HG03565 (cell line): ENCODE data around the gene MAN2B2.
"Not testable (repeated sequence)": the region's sequence is repeated elsewhere in the genome, so short reads cannot be mapped to it uniquely, and the experiment has no call there.

ENCODE experiments used
- ATAC-seq: cut with Tn5 transposase; IDR thresholded peaks from one replicate; pipeline ENCODE4 v1.9.1; 2021; ENCODE audit warnings: mild to moderate bottlenecking, moderate library complexity; ENCODE audit not compliant: unreplicated experiment

Gene MAN2B2

DNA sequence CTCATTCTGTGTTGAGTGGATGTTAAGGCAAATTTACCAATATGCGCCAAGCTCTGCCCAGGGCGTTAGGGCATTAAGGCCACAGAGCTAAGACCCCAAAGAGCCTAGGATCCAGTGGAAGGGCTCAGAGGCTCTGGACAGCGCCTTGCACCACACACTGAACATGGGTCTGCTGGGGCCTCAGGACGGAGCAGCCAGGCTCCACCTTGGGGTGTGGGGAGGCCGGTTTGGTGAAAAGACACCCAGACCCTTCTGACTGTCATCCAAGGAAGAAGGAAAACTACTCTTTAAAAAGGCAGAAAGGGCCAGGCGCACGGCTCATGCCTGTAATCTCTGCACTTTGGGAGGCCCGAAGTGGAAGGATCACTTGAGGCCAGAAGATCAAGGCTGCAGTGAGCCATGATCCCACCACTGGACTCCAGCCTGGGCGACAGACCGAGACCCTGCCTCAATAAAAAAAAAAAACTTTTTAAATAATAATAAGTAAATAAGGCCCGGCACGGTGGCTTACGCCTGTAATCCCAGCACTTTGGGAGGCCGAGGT is 64.2 kb downstream of the MAN2B2 start:
- no peak for ATAC-seq

DNA sequence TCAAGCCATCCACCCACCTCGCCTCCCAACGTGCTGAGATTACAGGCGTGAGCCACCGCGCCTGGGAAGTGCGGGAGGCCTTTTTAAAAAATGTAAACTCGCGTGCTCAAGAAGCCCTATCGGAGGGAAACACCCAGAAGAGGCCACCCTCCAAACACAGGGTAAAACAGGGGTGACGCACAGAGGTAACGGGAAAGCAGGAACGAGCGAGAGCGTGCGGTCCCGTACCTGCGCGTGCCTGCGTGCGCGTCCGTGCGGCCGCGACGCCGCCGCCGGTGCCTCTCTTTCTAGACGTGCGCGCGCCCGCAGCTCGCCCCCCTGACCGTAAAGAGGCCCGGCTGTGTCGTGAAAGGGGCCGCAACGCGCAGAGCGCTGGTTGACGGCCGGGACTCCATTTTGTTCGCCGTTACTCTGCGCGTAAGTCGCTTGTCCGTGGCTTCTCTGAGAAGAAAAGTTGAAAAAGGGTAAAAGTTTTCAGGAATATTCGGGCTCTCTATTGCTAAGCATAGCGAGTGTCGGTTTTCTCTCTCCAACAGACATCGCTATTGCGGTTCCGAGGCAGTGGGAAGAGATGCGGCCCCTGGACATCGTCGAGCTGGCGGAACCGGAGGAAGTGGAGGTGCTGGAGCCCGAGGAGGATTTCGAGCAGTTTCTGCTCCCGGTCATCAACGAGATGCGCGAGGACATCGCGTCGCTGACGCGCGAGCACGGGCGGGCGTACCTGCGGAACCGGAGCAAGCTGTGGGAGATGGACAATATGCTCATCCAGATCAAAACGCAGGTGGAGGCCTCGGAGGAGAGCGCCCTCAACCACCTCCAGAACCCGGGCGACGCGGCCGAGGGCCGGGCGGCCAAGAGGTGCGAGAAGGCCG is 65.5 kb downstream of the MAN2B2 start, which contains the start of gene MRFAP1:
TSS of gene MRFAP1 (plus strand) at position 394 of the 872 bp plus-strand sequence. CDS start at position 572, 178 bp downstream.
- ATAC-seq, result peak; percentile 85

DNA sequence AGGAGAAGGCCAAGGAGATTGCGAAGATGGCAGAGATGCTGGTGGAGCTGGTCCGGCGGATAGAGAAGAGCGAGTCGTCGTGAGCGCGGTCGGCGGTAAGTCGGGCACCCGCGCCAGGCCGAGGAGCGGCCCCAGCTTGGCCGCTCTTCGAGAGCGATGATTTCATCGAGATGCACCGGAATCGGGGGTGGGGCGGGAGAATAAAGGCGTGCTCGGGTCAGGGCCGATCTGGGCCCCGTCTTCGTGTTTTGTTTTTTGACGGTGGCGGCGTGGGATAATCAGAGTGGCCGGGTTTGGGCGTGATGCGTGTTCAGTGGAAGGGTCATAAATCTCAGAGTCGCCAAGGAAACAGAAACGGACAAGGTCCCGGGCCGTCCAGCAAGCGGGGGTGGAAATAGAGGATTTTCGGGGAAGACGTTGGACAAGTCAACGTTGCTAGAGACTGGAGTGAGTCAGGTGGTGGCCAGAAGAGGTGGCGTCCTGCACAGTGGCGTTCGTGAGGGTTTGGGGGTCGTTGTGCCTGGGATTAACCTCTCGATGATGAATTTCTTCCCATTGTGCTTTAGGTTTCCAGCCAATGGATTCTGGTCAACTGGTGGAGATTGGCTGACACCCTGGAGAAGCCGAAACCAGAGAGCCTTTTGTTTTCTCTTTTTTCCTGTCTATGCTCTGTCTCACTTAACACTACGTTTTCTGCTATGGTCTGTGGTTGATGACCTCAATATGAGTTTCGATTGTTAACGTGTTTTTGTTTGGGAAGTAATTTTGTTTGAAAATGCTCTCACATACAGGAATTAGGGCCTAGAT is 66.4 kb downstream of the MAN2B2 start:
- peak; percentile 3 for ATAC-seq

DNA sequence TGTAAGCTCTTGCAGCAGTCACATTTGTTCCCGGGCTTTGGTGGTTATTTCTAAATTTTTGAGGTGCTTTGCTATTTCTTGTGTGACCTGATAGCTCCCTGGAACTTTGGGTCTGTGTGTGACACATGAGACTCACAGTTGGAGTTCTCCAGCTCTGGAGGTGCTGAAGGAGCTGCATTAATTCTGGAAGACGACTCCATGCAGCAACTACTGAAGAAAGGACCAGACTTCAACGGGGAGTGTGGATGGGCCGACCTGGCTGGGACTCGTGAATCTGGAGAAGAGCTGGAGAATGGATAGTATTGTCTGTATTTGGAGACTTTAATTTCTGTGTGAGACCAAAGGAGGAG is 67.0 kb downstream of the MAN2B2 start:
- ATAC-seq, result no peak

DNA sequence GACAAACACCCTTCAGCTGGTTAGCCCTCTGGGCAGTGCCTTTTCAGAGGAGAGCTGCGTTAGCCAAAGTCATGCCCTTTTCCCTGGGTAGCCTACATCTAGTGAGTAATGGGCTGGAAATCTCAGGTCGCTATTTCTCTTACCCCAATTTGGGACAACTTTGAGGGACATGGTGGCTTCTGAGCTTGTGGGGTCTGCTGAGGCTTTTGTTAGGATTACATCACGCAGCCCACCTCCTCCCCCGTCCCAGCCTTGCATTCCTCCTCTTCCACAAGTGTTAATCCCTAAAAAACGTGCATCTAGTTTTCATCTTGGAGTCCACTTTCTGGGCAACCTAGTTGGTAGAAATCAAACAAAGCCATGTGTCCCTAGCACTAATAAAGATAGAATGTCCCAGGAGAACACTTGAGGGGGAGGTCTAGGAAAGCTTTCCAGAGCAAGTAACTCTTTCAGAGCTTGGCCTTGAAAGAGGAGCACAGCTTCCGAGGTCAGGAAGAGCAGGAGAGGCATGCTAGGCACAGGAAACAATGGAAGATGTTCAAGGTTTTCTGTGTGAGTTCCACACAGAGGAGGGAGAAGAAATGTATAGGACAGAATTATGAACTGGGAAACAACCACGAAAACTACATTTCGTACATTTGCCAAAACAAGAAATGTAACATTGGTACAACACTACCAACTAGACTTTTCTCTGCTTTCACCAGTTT is 68.3 kb downstream of the MAN2B2 start:
- ATAC-seq, result no peak

DNA sequence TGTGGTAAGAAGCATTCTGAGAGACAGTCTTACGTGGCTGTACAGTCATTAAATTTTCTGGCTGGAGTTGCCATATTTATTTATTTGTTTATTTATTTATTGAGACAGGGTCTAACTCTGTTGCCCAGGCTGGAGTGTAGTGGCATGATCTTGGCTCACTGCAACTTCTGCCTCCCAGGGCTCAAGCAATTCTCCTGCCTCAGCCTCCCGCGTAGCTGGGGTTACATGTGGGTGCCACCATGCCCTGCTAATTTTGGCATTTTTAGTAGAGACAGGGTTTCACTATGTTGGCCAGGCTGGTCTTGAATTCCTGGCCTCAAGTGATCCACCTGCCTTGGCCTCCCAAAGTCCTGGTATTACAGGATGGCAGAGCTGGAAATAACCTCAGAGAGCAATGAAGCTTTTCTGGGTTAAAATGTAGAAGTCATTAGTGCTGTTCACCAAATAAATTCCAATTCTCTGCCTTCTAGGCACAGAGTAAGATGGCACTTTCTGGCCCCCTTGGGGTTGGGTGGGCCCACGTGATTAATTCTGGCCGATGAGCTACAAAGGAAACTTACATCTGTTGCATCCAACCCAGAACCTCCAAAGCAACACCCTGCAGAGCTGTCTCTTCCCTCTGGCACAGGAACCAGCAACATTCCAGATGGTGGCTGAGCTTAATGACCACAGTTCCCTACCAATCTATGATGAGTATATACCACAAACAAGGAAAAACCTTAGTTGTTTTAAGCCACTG is 70.0 kb downstream of the MAN2B2 start:
- ATAC-seq, result no peak

DNA sequence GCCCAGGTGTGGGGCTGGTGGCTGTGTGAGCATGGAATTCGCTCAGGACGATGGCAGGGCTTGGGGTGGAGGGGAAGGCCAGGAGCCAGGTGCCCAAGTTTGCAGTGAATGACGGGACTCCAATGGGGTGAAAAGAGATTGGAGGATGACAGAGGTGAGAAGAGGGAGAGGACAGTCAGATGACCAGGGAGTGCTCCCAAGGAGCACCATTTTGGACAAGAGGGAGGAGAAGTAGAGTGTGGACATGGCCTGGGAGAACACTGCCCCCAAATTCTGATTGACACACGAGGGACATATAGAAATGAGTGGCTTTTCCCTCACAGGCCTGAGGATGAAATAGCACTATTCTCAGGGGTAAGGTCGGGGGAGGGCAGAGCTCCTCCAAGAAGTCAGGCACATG is 72.2 kb downstream of the MAN2B2 start:
- no peak for ATAC-seq

DNA sequence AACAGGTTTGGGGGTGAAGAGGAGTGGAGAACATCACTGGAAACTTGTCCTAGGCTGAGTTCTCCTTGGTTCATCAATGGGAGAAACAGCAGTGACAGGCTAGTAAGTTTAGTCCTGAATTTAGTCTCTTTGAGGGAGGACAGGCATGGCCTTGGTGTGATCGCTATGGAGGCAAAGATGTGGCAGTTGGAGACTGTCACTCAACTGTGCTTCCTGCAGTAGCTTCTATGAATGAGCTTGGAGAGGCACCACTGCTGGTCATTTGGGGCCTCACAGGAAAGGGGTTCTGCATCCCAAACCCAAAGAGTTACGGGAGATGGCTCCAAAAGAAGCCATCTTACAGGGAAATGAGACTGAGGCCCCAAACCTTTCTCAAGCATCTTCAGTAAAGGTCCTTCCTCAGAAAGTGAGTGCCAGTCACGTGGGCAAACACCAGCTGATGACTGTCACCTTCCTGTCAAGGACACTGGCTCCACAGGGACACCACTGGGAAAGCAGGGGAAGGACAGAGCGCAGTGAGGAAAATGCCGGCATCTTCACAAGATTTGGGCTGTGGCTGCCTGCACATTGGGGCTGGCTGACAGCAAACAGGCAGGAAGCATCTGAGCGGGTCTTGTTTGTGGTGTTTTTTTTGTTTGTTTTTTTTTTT is 72.7 kb downstream of the MAN2B2 start:
- no peak for ATAC-seq

DNA sequence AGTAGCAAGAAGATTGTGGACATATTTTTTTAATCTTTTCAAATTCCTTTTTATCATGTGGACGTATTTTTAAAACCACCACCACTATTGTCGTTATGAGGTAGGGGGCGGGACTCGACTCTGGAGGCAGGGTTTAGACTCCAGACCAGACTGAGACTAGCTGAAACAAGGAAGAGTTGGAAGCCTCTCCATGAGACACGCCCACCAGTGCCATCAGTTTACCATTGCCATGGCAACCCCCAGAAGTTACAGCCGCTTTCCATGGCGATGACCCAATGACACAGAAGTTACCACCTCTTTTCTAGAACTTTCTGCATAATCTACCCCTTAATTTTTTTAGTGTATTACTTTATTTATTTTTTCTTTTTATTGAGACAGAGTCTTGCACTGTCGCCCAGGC is 74.2 kb downstream of the MAN2B2 start:
- ATAC-seq, result no peak

DNA sequence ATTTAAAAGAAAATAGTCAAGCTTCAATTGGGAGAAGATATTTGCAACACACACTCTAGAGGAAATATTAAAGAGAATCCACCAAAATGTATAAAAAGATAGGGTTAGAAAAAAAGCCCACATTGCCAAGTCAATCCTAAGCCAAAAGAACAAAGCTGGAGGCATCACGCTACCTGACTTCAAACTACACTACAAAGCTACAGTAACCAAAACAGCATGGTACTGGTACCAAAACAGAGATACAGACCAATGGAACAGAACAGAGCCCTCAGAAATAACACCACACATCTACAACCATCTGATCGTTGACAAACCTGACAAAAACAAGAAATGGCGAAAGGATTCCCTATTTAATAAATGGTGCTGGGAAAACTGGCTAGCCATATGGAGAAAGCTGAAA is 79.2 kb downstream of the MAN2B2 start:
- ATAC-seq, result not testable (repeated sequence)

DNA sequence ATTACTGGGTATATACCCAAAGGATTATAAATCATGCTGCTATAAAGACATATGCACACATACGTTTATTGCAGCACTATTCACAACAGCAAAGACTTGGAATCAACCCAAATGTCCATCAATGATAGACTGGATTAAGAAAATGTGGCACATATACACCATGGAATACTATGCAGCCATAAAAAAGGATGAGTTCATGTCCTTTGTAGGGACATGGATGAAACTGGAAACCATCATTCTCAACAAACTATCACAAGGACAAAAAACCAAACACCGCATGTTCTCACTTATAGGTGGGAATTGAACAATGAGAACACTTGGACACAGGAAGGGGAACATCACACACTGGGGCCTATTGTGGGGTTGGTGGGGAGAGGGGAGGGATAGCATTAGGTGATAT is 80.3 kb downstream of the MAN2B2 start:
- not testable (repeated sequence) for ATAC-seq

DNA sequence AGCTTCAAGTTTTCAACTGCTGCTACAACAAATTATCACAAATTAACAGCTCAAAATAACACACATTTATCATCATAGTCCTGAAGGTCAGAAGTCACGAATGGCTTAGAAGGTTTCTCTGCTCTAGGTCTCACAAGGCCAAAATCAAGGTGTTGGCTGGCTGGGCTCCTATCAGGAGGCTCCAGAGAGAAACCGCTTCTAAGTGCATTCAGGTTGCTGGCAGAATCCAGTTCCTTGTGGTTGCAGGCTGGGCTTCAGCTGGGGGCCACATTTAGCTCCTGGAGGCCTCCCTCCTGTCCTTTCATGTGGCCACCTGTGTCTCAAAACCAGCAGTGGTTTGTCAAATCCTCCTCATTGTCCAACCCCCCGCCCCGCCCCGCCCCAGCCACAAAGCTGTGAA is 80.9 kb downstream of the MAN2B2 start:
- no peak for ATAC-seq

DNA sequence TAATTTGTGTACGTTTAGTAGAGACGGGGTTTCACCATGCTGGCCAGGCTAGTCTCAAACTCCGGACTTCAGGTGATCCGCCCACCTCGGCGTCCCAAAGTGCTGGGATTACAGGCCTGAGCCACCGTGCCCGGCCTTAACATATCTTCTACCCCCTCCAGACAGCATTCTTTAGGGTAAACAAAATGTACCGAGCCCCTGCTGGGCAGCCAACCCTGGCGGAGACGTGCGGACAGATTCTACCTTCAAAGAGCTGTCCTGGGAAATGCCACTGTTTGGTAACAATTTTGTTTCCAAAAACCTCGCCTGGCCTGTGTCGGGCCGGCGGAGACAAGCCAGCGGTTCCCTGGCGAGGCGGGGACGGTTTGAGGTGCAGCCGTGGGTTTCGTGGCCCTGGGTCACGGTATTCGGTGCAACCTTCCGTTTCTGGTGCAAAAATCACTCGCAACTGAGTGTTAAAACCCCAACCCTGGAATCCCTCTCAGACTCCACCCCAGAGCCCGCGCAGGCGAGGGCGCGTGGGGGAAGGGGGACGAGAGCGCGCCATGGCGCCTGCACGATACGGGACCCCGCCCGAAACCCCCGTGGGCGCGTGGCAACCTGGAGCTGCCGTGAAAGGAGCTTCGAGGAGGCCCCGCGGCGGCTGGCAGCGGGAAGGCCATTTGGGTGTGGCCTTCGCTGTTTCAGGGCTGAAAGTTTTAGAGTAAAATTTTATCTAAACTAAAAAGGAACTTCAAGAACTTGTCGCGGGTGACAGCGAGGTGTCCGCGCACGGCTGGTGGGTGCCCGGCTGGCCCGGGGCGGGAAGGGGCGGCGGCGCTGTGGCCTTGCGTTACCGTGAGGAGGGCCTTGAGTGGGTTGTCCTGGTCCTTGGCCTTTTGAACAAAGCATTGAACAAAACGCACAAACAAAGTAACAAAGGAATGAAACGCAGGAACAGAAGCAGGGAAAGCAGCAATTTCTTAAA is 82.5 kb downstream of the MAN2B2 start:
- ATAC-seq, result no peak

DNA sequence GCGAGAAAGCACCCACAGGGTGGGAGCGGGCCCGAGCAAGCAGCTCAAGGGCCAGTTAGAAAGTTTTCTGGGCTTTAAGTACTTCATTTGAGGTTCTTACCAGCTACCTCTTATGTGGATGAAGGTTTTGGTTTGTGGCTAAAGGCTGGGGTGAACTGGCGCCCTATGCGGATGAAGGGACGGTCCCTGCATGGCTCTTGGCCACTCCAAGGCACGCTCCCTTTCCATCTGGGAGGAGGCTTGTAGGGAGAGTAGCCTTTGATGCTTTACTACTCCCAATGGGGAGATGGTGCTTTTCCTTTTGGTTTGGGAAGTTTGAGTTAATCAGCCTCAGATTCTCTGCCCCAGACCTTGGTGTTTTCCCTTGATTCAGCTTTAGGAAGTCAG is 83.2 kb downstream of the MAN2B2 start:
- no peak for ATAC-seq

DNA sequence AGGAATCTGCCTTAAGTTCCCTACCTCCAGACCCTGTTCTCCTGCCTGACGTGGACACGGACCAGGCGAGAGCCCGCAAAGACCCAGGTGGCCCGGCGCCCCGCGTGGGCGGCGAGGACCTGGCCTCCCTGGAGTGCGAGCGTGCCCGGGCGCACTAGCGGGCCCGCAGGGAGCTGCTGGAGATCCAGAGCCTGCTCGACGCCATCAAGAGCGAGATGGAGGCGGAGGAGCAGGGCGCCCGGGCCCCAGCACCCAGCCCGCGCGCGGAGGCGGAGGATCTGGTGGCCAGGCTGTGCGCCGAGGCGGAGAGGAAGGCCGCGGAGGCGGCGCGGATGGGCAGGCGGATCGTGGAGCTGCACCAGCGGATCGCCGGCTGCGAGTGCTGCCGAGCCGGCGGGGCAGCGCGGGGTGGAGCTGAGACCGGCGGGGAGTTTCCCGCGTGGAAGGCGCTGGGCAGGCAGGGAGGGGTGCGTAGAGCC is 83.6 kb downstream of the MAN2B2 start:
- ATAC-seq, result no peak

DNA sequence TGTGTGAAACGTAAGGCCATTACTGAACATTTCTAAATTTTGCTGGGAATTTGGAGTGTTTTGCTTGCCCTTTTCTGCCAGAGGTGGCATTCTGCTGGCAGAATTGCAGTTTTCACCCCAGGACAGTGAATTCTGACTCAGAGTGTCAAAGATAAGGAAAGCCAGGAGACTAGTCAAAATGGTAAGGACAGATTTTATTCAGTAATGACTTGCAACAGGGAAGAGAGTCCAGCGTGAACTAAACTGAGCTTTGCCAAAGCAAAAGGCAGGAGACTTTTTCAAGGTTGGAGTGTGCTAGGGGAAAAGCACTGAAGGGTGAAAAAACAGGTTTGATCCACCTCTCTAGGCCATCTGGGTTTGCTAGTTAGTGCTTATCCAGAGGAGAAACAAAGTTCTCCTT is 84.9 kb downstream of the MAN2B2 start:
- no peak for ATAC-seq

DNA sequence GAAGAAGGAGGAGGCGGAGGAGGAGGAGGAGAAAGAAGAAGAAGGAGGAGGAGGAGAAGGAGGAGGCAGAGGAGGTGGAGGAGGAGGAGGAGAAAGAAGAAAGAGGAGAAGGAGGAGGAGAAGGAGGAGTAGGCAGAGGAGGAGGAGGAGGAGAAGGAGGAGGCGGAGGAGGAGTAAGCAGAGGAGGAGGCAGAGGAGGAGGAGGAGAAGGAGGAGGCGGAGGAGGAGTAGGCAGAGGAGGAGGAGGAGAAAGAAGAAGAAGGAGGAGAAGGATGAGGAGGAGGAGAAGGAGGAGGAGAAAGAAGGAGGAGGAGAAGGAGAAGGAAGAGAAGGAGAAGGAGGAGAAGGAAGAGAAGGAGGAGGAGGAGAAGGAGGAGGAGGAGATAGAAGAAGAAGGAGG is 85.4 kb downstream of the MAN2B2 start:
- ATAC-seq, result no peak

DNA sequence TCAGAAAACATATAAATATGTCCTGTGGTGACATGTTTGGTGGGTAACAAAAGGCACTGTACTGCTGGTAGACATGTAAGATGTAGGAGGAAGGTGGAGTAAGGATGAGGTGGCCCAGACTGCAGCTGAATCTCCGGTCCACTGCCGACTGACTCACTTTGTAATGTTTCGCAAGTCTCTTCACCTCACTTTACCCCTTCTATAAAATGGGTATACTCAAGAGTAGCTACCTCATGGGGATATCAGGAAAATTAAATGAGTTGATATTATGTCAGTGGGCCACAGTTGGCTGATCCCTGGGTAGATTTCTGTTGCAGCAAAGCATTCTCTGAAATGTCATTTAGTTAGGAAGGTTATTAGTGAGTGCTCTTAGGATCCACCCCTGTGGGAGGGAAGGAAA is 87.6 kb downstream of the MAN2B2 start:
- ATAC-seq, result no peak
